ENCODE results near the gene NT5DC4. TPM values are rescaled to one million over a fixed set of nuclear protein-coding genes. Genes with fewer than 3 reads are reported as not detected.

Gene NT5DC4
- polyA plus RNA-seq, 1 of the 3 experiments (the other 2 are of a cell fraction), result not detected

- H3F3A ChIP-seq (replicated peaks; ENCODE audit: insufficient read depth), result peaks cover 15% of the 10 kb centered on the region
- no peaks in the 10 kb centered on the region for H3K9me2 ChIP-seq
- H3K27ac ChIP-seq (ENCODE audit: low read depth in 2 of 2, low read length in 1 of 2), result no peak overlapping the region
- ChIA-PET POLR2A (no interaction called here), CTCF (interaction anchor here (1.1 to 2.5 kb wide), 3 partner anchors 11 to 186 kb away, joined by 3 to 15 read pairs (median 3); no protein-coding TSS in a partner anchor)
- no peak overlapping the region for H3K9ac ChIP-seq
- no peak for DNase-seq
- no peaks in the 10 kb centered on the region for H3K27me3 ChIP-seq (ENCODE audit: insufficient read depth)
- peaks cover 55% of the 10 kb centered on the region; the same call in 1 of the 2 replicates for H3K79me2 ChIP-seq (ENCODE audit: insufficient read depth)
- H3K4me3 ChIP-seq (ENCODE audit: low read depth in 2 of 2, low read length in 1 of 2), result no peak overlapping the region
- no peak overlapping the region for H3K4me2 ChIP-seq
- H3K9me3 ChIP-seq, result no peaks in the 10 kb centered on the region
- peaks cover 0 to 3% of the 10 kb centered on the region in 2 experiments; a peak in 1 of 4 replicates for H3K4me1 ChIP-seq (ENCODE audit: control insufficient read depth in 1 of 2, insufficient read depth in 2 of 2, low read depth in 1 of 2, low read length in 1 of 2)
- TF ChIP-seq, protein P1, sequence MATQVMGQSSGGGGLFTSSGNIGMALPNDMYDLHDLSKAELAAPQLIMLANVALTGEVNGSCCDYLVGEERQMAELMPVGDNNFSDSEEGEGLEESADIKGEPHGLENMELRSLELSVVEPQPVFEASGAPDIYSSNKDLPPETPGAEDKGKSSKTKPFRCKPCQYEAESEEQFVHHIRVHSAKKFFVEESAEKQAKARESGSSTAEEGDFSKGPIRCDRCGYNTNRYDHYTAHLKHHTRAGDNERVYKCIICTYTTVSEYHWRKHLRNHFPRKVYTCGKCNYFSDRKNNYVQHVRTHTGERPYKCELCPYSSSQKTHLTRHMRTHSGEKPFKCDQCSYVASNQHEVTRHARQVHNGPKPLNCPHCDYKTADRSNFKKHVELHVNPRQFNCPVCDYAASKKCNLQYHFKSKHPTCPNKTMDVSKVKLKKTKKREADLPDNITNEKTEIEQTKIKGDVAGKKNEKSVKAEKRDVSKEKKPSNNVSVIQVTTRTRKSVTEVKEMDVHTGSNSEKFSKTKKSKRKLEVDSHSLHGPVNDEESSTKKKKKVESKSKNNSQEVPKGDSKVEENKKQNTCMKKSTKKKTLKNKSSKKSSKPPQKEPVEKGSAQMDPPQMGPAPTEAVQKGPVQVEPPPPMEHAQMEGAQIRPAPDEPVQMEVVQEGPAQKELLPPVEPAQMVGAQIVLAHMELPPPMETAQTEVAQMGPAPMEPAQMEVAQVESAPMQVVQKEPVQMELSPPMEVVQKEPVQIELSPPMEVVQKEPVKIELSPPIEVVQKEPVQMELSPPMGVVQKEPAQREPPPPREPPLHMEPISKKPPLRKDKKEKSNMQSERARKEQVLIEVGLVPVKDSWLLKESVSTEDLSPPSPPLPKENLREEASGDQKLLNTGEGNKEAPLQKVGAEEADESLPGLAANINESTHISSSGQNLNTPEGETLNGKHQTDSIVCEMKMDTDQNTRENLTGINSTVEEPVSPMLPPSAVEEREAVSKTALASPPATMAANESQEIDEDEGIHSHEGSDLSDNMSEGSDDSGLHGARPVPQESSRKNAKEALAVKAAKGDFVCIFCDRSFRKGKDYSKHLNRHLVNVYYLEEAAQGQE (IDR thresholded peaks at IDR 0.05; ENCODE audit: low read depth, low read length), result no peak
- no peak for TF ChIP-seq USF2 (IDR thresholded peaks at IDR 0.05; ENCODE audit: borderline replicate concordance, low read depth, low read length)
- no peak for TF ChIP-seq MXI1 (IDR thresholded peaks at IDR 0.05; ENCODE audit: low read depth, low read length)
- TF ChIP-seq FOXJ3 (CRISPR knock-in tag; IDR thresholded peaks at IDR 0.05), result no peak
- TF ChIP-seq FOXM1 (IDR thresholded peaks at IDR 0.05; ENCODE audit: low read depth), result no peak
- no peak for TF ChIP-seq NFIC (IDR thresholded peaks at IDR 0.05; ENCODE audit: borderline replicate concordance)
- TF ChIP-seq GABPA (IDR thresholded peaks at IDR 0.05; ENCODE audit: low read depth), result no peak
- TF ChIP-seq RAD21 (IDR thresholded peaks at IDR 0.05; ENCODE audit: low read length), result no peak
- TF ChIP-seq CHD2 (IDR thresholded peaks at IDR 0.05; ENCODE audit: low read length, partially characterized antibody), result no peak
- TF ChIP-seq RFX5 (IDR thresholded peaks at IDR 0.05; ENCODE audit: low read length), result no peak
- no peak for TF ChIP-seq RXRA (IDR thresholded peaks at IDR 0.05; ENCODE audit: borderline replicate concordance, low read depth)
- TF ChIP-seq MEF2A (IDR thresholded peaks at IDR 0.05; ENCODE audit: borderline replicate concordance, low read depth), result no peak
- TF ChIP-seq, protein P2, sequence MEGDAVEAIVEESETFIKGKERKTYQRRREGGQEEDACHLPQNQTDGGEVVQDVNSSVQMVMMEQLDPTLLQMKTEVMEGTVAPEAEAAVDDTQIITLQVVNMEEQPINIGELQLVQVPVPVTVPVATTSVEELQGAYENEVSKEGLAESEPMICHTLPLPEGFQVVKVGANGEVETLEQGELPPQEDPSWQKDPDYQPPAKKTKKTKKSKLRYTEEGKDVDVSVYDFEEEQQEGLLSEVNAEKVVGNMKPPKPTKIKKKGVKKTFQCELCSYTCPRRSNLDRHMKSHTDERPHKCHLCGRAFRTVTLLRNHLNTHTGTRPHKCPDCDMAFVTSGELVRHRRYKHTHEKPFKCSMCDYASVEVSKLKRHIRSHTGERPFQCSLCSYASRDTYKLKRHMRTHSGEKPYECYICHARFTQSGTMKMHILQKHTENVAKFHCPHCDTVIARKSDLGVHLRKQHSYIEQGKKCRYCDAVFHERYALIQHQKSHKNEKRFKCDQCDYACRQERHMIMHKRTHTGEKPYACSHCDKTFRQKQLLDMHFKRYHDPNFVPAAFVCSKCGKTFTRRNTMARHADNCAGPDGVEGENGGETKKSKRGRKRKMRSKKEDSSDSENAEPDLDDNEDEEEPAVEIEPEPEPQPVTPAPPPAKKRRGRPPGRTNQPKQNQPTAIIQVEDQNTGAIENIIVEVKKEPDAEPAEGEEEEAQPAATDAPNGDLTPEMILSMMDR (IDR thresholded peaks at IDR 0.05), result no peak
- TF ChIP-seq ELF1 (IDR thresholded peaks at IDR 0.05), result no peak
- no peak for TF ChIP-seq EZH2phosphoT487 (IDR thresholded peaks at IDR 0.05; ENCODE audit: borderline replicate concordance, low read depth)
- TF ChIP-seq GATA2 (CRISPR knock-in tag; IDR thresholded peaks at IDR 0.05), result no peak
- TF ChIP-seq, protein P3, sequence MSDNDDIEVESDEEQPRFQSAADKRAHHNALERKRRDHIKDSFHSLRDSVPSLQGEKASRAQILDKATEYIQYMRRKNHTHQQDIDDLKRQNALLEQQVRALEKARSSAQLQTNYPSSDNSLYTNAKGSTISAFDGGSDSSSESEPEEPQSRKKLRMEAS (IDR thresholded peaks at IDR 0.05; ENCODE audit: low read depth), result no peak
- no peak for TF ChIP-seq RCOR1 (IDR thresholded peaks at IDR 0.05; ENCODE audit: low read length)
- no peak for TF ChIP-seq TAF1 (IDR thresholded peaks at IDR 0.05; ENCODE audit: borderline replicate concordance, low read depth, low read length)
- H3K36me3 ChIP-seq (replicated peaks in 1 of 2; ENCODE audit: control insufficient read depth in 1 of 2, insufficient read depth in 2 of 2, low read length in 1 of 2), result peaks cover 47 to 54% of the 10 kb centered on the region in 2 experiments
- WGBS (ENCODE audit: low lambda C conversion rate), result 96% methylated on average over 3 of the region's 3 CpGs
- H2AFZ ChIP-seq (ENCODE audit: low read depth), result no peak overlapping the region
- H4K20me1 ChIP-seq (ENCODE audit: insufficient read depth), result no peaks in the 10 kb centered on the region
Measured at GRCh38 chr2:112756207-112756606, 35.4 kb downstream of the NT5DC4 start.
